Measurements from ENCODE around the gene SERGEF.

SERGEF gene

DNA sequence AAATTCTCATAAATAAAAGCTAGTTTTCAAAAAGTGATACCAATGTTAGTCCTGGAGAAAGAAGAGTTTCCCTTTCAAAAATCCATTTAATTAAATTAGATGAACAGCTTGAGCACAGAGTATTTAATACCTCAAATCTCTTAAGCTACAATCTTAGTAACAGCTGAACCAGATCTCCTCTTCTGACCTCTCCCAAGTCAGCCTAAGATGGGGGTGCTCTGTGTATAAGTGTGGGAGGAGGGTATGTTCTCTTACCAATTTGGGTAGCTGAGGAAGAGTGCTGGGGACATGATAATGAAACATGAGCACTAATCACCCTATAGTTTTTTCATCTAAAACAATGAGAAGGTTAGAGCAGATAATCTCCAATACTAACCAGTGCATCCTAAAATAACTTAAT, 23.6 kb upstream of the SERGEF start:
- TF ChIP-seq CTCF (IDR thresholded peaks at IDR 0.05; ENCODE audit: extremely low read depth, insufficient read depth, missing control alignments): no peak
- DNase-seq (ENCODE audit: low spot score): no peak
- in situ Hi-C loops (cut with MboI; ENCODE audit: low pct_unique_long_range_greater_than_20kb, low sequenced_read_pairs, unreplicated experiment): no loop called here

DNA sequence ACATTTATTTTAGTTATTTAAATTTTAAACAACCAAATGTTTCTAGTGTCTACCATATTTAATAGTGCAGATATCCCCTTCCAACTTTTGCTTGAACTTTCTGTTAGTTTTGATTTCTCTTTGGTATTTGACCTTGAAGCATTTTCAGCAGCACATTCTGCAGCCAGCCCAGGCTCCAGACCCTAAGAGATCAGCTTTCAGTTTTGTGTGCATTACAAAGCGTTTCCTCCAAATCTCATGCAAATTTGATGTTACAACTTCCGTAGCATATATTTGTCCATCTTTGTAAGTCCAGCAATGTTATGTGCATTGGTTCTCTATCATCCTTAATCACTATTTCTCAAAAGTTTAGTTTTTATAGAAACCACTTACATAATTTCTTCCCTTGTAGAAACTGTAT, 14.6 kb upstream of the SERGEF start:
- TF ChIP-seq CTCF (IDR thresholded peaks at IDR 0.05; ENCODE audit: extremely low read depth, insufficient read depth, missing control alignments): no peak
- in situ Hi-C loops (cut with MboI; ENCODE audit: low pct_unique_long_range_greater_than_20kb, low sequenced_read_pairs, unreplicated experiment): no loop called here
- DNase-seq (ENCODE audit: low spot score): no peak

DNA sequence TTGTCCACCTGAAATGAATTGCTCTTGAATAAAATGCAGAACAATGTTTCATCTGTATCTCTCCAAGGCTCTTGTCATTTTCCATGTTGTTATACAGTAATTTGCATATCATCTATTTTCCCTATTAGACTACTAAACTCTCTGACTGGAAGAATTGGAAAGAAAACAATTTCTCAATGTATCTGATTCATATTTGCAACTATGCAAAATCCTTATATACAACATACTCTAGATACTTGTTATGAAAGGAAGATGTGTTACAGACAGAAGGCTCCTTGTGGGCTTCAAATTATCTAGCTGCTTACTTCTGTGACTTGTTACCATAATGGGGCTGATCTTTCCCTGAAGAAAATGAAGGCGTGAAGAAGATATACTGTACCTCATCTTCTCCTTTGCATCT, 9.6 kb upstream of the SERGEF start:
- DNase-seq (ENCODE audit: low spot score): no peak
- no peak for TF ChIP-seq CTCF (IDR thresholded peaks at IDR 0.05; ENCODE audit: extremely low read depth, insufficient read depth, missing control alignments)
- in situ Hi-C loops (cut with MboI; ENCODE audit: low pct_unique_long_range_greater_than_20kb, low sequenced_read_pairs, unreplicated experiment): no loop called here

- in situ Hi-C loops (cut with MboI; ENCODE audit: low pct_unique_long_range_greater_than_20kb, low sequenced_read_pairs, unreplicated experiment): no loop called here
- no peak for DNase-seq (ENCODE audit: low spot score)
- no peak for TF ChIP-seq CTCF (IDR thresholded peaks at IDR 0.05; ENCODE audit: extremely low read depth, insufficient read depth, missing control alignments)
Observed at GRCh38 chr11:18019650-18020049, 6.8 kb upstream of the SERGEF start.

DNA sequence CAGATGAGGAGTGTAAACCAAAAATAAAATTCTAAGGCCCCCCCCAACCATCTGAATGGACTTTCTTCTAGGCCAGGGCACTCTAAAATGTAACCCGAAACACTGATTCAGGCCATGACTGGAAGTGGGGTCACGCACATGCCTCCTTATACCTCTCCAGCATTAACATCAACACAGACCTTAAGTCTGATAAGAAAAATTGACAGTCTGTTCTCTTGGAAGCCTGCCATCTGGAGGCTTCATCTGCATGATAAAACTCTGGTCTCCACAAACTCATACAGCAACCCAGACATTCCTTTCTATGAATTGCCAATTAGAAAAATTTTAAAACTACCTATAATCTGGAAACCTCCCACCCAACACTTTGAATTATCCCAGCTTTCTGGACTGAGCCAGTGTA, 3.9 kb upstream of the SERGEF start:
- no peak for TF ChIP-seq CTCF (IDR thresholded peaks at IDR 0.05; ENCODE audit: extremely low read depth, insufficient read depth, missing control alignments)
- in situ Hi-C loops (cut with MboI; ENCODE audit: low pct_unique_long_range_greater_than_20kb, low sequenced_read_pairs, unreplicated experiment): no loop called here
- no peak for DNase-seq (ENCODE audit: low spot score)

- TF ChIP-seq CTCF (IDR thresholded peaks at IDR 0.05; ENCODE audit: extremely low read depth, insufficient read depth, missing control alignments): no peak
- no peak for DNase-seq (ENCODE audit: low spot score)
- in situ Hi-C loops (cut with MboI; ENCODE audit: low pct_unique_long_range_greater_than_20kb, low sequenced_read_pairs, unreplicated experiment): no loop called here
Observed at GRCh38 chr11:18014876-18015275, 2.0 kb upstream of the SERGEF start.
